Gastroesophageal sphincter (tissue), 2 donors: ENCODE results near the gene PAM16.

Source experiments
- POLR2A ChIP-seq, 2 donors: fragments of 450-650 bp; IDR thresholded peaks; one replicate each; pipeline ENCODE4 v1.6.1; 2017; ENCODE audit warnings: antibody characterized with exemption in 2 of 2, mild to moderate bottlenecking in 2 of 2, moderate library complexity in 1 of 2
- POLR2AphosphoS5 ChIP-seq: sonication (generic); formaldehyde crosslinking; IDR thresholded peaks from one replicate; pipeline ENCODE4 v1.6.1; 2017; ENCODE audit warnings: antibody characterized with exemption

DNA sequence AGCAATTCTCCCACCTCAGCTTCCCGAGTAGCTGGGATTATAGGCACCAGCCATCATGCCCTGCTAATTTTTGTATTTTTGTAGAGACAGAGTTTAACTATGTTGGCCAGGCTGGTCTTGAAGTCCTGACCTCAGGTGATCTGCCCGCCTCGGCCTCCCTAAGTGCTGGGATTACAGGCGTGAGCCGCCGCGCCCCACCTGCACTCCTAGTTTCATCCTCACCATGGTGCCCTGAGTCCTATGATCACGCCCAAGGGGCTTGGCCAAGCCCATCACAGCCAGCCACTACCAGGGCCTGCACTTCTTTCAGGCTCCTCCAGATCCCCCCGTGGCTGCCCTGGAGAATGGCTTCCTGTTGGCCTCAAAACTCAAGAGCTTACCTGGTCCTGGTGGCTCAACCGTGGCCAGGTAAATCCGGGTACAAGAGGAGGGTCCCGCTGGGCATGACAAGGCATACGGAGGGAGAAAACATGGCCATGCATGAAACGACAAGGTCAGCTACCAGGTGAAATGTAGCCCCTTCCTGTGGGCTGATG, 57.9 kb downstream of the PAM16 start:
- TF ChIP-seq POLR2AphosphoS5: no peak
- TF ChIP-seq POLR2A (IDR thresholded peaks at IDR 0.05): no peak
